Measurements from ENCODE around the gene CADM2. TPM values are rescaled to one million over a fixed set of nuclear protein-coding genes. Genes with fewer than 3 reads are reported as not detected.

CADM2 gene
- total RNA-seq, 1 experiment from 2014 or later: 3.7 TPM

GRCh38 chr3:85737846-85738245 is 779.1 kb downstream of the CADM2 start:
- no peak for TF ChIP-seq EZH2 (IDR thresholded peaks at IDR 0.05; ENCODE audit: borderline replicate concordance, low read depth, low read length, poor library complexity, severe bottlenecking)
- TF ChIP-seq CTCF (conservative IDR thresholded peaks at IDR 0.05; ENCODE audit: low read depth, low read length): no peak
- intact Hi-C loops (cut with micrococcal nuclease; ENCODE audit: unreplicated experiment): no loop called here

DNA sequence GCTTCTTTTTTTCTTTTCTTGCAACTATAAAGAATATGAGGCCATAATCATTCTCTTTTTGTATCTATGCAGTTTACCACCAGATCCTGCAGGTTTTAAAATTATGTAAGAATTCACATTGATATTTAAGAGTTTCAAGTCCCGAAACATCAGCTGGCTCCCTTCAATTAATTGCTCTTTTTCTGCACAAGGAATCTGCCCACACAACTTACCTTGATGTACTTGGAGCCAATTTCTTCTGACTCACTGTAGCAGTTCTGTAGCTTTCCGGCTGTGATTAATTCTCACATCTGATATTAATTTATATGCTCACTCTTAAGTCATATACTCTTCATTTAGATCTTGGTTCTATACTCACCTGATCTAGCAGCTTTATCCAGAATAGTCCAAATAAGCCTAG is 781.8 kb downstream of the CADM2 start:
- no peak for DNase-seq (ENCODE audit: low spot score)
- TF ChIP-seq EZH2 (IDR thresholded peaks at IDR 0.05; ENCODE audit: borderline replicate concordance, low read depth, low read length, poor library complexity, severe bottlenecking) (no peak), CTCF (conservative IDR thresholded peaks at IDR 0.05; ENCODE audit: low read depth, low read length) (no peak)
- Histone ChIP-seq H3K4me1 (ENCODE audit: insufficient read depth, low read length, poor library complexity, severe bottlenecking) (no peaks in the 10 kb centered on the region), H3K27me3 (replicated peaks; ENCODE audit: insufficient read depth, low read depth, low read length, poor library complexity) (no peaks in the 10 kb centered on the region), H3K4me3 (ENCODE audit: low read depth, low read length, poor library complexity, severe bottlenecking) (no peak overlapping the region), H3K36me3 (ENCODE audit: insufficient read depth, low read length, poor library complexity, severe bottlenecking) (no peaks in the 10 kb centered on the region), H3K9me3 (ENCODE audit: low read depth, low read length, poor library complexity, severe bottlenecking) (no peaks in the 10 kb centered on the region), H3K27ac (ENCODE audit: low read depth, low read length, poor library complexity, severe bottlenecking) (no peak overlapping the region)
- BruUV-seq (replicated peaks): no TSS peak
- ChIA-PET CTCF (no interaction called here), POLR2A (ENCODE audit: low non-redundant PET) (no interaction called here)
- intact Hi-C loops (cut with micrococcal nuclease; ENCODE audit: unreplicated experiment): no loop called here

More at GRCh38 chr3:85737846-85738245, 779.1 kb downstream of the CADM2 start:
- BruUV-seq (replicated peaks): no TSS peak
- H3K9me3 ChIP-seq (ENCODE audit: low read depth, low read length, poor library complexity, severe bottlenecking): no peaks in the 10 kb centered on the region
- H3K36me3 ChIP-seq (ENCODE audit: insufficient read depth, low read length, poor library complexity, severe bottlenecking): no peaks in the 10 kb centered on the region
- DNase-seq (ENCODE audit: low spot score): no peak
- H3K4me1 ChIP-seq (ENCODE audit: insufficient read depth, low read length, poor library complexity, severe bottlenecking): no peaks in the 10 kb centered on the region
- H3K27me3 ChIP-seq (replicated peaks; ENCODE audit: insufficient read depth, low read depth, low read length, poor library complexity): no peaks in the 10 kb centered on the region
- CTCF ChIA-PET: no interaction called here
- H3K4me3 ChIP-seq (ENCODE audit: low read depth, low read length, poor library complexity, severe bottlenecking): no peak overlapping the region
- POLR2A ChIA-PET (ENCODE audit: low non-redundant PET): no interaction called here
- no peak overlapping the region for H3K27ac ChIP-seq (ENCODE audit: low read depth, low read length, poor library complexity, severe bottlenecking)

- Histone ChIP-seq H3K27ac (ENCODE audit: low read depth, low read length, poor library complexity, severe bottlenecking) (no peak overlapping the region), H3K36me3 (ENCODE audit: insufficient read depth, low read length, poor library complexity, severe bottlenecking) (no peaks in the 10 kb centered on the region), H3K27me3 (replicated peaks; ENCODE audit: insufficient read depth, low read depth, low read length, poor library complexity) (no peaks in the 10 kb centered on the region), H3K9me3 (ENCODE audit: low read depth, low read length, poor library complexity, severe bottlenecking) (no peaks in the 10 kb centered on the region), H3K4me3 (ENCODE audit: low read depth, low read length, poor library complexity, severe bottlenecking) (no peak overlapping the region), H3K4me1 (ENCODE audit: insufficient read depth, low read length, poor library complexity, severe bottlenecking) (no peaks in the 10 kb centered on the region)
- ChIA-PET POLR2A (ENCODE audit: low non-redundant PET) (no interaction called here), CTCF (no interaction called here)
- intact Hi-C loops (cut with micrococcal nuclease; ENCODE audit: unreplicated experiment): no loop called here
- no TSS peak for BruUV-seq (replicated peaks)
- TF ChIP-seq EZH2 (IDR thresholded peaks at IDR 0.05; ENCODE audit: borderline replicate concordance, low read depth, low read length, poor library complexity, severe bottlenecking) (no peak), CTCF (conservative IDR thresholded peaks at IDR 0.05; ENCODE audit: low read depth, low read length) (no peak)
- DNase-seq (ENCODE audit: low spot score): no peak
Measured at GRCh38 chr3:85758442-85758841, 799.7 kb downstream of the CADM2 start.

All from A673 (cell line).